GM19395 (cell line): Measurements from ENCODE around the gene PDCL2.
"Not testable (repeated sequence)": the region's sequence is repeated elsewhere in the genome, so short reads cannot be mapped to it uniquely, and the experiment has no call there.

Experiments used
- ATAC-seq: cut with Tn5 transposase; IDR thresholded peaks from one replicate; pipeline ENCODE4 v1.9.1; 2021; ENCODE audit warnings: mild to moderate bottlenecking, moderate library complexity; ENCODE audit not compliant: unreplicated experiment

Gene PDCL2

GRCh38 chr4:55598641-55599040 is 6.6 kb upstream of the PDCL2 start:
- ATAC-seq, result no peak

GRCh38 chr4:55588160-55588559 is 3.9 kb downstream of the PDCL2 start:
- ATAC-seq, result no peak

- not testable (repeated sequence) for ATAC-seq
Measured at GRCh38 chr4:55582773-55583172, 9.3 kb downstream of the PDCL2 start.

DNA sequence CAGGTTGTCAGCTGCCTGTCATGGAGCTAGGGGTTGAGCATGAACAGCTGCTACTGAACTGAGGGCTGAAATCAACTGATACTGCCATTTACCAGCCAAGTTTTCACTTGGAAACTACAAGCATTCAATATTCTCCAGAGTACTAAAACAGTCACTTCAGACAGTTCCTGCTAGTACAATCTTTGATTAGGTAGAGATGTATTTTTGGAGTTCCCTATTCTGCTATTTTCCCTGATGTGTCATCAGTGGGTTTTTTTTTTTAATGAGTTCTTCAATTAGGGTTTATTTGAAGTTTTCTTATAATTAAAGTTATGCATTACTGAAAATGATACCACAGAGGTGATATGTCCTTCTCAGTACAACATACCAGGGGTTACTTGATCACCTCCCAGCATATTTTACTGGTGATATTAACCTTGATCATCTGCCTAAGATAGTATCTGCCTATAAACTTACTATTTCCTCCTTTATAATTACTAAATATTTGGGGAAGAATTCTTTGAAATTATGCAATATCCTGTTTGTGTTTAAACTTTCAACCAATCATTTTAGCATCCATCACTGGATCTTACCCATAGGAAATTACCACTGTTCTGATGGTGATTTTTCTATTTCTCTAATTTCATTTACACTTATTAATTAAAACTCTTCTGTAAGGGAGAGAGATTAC is 13.6 kb downstream of the PDCL2 start:
- no peak for ATAC-seq

GRCh38 chr4:55575513-55575912 is 16.5 kb downstream of the PDCL2 start:
- no peak for ATAC-seq

GRCh38 chr4:55574252-55574651 is 17.8 kb downstream of the PDCL2 start:
- ATAC-seq, result no peak

DNA sequence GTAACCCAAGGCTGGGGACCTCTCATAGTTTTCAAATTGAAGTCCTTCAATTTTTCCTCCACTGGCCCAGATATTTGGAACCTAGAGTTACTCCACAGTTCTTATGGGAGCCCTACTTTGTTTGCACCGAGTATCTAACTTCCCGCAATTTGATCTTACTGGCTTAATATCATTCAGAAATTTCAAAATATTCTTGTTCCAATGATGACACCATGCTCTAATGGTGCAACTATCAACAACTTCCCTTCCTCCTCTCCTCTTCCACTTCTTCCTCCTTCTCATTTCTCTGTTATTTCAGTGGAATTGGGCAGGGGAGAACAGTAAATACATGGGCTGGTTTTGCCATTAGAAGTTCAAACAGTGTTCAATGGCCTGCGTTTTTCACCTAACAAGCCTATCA is 20.2 kb downstream of the PDCL2 start:
- no peak for ATAC-seq

- ATAC-seq, result no peak
Measured at GRCh38 chr4:55568905-55569504, 23.0 kb downstream of the PDCL2 start.

DNA sequence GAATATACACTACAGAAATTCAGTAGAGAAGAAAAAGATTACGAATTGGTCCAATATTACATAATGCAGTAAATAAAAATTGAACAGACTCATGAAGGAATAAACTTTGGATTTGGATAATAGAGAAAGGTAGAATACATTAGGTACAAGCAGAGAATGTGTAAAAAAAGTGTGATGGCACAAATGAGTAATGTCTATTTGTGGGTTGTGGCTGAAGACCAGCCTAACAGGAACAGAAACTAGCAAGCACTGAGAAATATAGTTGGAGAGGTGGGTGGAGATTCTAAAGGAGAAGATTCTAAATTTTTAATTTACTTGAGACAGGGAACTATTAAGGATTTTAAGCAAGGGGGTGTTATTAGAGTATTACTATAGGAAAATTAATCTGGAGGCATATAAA is 30.2 kb downstream of the PDCL2 start:
- peak; percentile 100 for ATAC-seq

- ATAC-seq, result no peak
Measured at GRCh38 chr4:55560096-55560495, 31.9 kb downstream of the PDCL2 start.

DNA sequence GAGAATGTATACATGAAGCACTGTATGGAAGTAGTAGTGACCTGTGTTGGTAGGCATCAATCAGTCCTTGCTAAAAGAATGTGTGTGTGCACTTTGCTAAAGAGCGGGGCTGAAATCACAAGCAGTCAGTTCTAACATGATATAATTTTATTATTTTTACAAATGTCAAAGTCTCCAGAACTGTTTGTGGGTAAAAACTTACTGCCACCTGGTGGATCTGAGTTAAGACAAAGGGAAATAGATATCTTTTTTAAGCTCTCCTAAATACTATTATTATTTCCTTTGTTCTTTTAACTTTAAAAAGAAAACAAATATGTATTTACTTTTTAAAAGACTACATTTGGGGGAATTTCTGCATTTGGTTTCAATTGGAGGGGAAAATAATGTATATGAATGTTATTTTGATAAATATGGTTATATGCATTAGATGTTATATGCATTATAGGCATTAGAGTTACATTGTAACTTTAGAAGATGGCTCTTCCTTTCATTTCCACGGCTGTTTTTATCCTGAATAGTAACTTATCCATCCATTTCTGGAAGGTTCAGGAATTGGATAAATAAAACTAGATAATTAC is 37.5 kb downstream of the PDCL2 start:
- ATAC-seq, result no peak

DNA sequence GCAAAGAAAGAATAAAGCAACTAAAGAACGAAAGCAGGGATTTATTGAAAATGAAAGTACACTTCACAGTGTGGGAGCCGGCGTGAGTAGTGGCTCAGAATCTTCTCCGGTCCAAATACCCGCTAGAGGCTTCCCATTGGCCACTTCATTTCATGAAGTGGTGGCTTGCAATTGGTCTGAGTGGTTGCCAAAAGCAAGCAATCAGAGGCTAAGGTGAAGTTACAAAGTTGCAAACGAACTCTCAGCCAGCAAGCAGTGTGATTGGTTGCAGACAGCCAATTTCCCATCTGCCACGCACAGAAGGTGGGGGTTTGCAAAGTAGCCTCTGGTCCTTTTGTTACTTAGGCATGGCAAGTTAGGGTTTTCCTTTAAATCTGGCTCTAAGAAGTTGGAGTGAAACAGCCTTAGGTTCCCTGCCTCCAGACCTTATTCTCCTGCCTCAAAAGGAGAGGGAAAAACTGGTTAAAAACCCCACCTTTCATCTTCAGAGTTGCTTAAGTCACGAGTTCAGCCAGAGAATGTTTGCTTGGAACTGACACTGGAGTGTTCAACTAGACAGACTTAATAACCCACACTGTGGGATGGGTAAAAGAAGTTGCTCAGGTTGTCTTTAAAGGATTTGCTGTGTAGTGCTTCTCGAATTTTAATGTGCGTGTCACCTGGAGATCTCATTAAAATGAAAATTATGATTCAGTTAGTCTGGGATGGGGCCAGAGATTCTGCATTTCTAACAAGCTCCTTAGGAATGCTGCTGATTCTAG is 38.4 kb downstream of the PDCL2 start:
- no peak for ATAC-seq

DNA sequence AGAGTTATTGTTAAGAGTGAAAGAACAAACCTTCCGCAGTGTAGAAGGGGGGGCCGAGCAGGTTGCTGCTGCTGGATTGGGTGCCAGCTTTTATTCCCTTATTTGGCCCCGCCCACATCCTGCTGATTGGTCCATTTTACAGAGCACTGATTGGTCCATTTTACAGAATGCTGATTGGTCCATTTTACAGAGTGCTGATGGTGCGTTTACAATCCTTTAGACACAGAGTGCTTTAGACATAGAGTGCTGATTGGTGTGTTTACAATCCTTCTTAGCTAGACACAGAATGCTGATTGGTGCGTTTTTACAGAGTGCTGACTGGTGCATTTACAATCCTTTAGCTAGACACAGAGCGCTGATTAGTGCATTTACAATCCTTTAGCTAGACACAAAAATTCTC is 40.1 kb downstream of the PDCL2 start:
- not testable (repeated sequence) for ATAC-seq

- ATAC-seq, result no peak
Measured at GRCh38 chr4:55549888-55550287, 42.2 kb downstream of the PDCL2 start.

DNA sequence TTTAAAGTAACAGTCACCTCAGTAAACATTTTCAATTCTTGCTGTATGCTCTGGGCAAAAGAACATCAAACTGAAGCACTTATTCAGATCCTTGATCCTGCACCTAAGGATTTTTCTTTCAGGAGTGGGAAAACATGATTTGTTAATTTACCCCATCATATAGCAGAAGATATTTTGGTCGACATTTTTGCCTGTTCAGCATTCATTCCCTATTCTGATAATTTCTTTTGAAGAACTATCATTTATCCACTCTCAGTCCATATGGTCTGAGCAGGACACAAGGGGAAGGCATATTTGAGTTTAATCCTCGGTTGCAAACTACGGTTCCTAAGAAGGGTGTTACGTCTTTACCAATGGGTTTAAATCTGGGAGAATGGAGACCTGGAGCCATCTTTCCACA is 44.1 kb downstream of the PDCL2 start:
- ATAC-seq, result no peak

DNA sequence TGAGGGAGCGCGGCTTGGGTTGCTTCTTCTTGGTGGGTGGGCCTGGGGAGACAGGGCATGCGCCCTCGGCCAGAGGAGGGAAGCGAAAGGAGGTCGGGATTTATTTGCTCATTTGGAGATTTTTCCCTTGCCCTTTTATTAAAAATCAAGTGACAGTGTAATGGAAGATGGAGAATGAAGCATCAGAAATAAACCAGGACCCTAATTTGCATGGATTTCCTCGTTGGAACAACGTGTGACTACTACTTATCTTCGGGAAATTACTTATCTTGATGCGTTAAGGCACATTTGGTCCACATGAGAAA is 44.6 kb downstream of the PDCL2 start:
- no peak for ATAC-seq

DNA sequence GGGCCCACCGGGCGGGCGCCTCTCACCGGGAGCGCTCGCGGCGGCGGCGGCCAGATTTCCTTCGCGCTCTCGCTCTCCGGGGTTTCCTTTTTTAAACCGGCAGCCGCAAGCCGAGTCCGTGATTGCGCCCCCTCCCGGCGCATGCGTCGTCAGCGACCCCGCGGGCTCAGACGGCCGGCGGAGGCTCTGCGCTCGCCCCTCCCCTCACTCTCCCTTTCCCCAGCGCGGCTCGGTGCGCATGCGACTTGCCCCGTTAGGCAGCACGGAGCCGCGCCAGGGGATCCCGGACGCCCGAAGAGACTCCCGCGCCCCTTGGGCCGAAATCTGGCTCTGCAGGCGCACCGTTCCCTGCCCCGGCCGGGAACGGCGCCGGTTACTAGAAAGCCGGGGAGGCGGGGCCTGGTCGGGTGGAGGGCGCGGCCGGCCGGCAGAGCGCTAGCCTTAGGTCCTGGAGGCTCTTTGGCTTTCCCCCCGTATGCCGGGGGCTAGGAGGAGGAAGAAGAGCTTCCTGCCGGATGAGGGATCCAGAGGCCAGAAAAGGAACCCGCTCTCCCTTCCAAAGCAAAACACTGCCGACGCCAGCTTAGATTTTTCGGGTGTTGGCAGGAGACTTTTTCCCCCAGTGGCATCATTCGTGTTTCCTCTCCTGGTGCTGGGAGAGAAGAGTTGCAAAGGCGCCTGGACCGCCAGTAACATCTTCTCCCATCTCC is 45.1 kb downstream of the PDCL2 start, which contains the start of gene CLOCK:
Gene CLOCK (minus strand): TSS at position 154 of the 710 bp plus-strand sequence. CDS start 64,124 bp downstream, outside the sequence.
- ATAC-seq, result peak; percentile 75

DNA sequence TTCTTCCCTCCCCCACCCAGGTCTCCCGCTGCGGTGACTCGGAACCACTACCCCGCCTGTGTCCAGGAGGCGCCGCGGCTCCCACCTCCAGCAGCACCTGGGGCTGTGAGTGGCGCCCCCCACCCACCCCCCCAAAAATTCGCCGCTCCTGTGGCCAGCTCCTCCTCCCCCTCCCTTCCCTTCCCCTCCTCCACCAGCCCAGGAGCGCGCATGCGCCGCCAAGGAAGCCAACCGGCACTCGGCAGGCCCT is 45.6 kb downstream of the PDCL2 start:
- peak; percentile 50 for ATAC-seq

DNA sequence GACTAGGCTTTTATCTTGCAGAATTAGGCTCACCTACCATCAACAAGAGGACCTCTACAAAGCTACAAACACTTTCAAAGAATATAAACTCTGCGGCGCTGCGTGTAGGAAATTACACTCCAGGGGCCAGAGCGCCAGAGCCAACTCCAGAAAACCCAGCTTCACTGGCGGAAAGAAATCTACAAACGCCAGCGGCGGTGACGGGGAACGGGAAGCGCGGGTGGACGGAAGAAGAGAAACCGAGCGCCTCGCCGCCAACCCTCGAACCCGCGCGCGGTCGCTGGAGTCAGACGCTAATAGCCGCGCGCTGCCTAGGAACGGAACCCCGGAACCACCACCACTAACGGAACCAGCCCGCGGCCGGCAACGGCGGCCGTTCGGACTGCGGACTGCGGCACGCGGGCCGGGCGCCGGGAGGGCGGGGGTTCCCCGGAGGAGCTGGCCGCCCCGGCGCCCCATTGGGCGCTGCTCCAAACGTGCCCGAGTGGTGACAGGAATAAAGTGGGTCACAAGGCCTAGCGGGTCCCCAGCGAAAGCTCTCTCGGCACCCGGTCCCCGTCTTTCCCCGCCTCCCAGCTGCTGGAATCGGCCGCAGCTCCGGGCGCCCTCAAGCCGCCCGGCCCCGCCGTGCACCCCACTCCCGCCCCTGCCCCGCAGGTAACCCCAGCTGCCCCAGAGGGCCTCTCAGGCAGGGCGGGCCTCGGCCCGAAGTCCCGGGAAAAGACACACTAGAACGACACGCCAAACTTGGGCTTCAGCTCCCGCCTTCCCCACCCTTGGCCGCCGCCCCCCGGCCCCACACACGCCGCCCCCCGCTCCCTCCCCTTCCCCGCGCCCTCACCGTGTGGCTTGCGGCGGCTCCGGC is 46.2 kb downstream of the PDCL2 start:
- peak; percentile 49 for ATAC-seq

- ATAC-seq, result no peak
Measured at GRCh38 chr4:55545151-55545550, 46.9 kb downstream of the PDCL2 start.

DNA sequence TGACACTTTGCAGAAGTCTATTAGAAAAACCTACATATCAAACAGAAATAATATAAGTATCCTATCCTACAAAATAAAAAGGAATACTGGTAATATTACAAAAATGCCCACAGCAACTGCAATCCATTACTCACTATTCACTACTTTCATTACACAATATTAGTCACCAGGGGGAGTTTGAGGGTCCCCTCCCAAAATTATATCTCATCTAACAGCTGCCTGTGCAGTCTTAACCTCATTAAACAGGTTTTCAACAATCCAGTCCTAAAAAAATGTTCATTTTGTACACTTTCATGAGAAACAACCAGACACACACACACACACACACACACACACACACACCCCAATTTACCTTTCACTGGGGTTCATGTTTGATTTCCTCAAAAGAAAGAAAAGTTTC is 48.2 kb downstream of the PDCL2 start:
- ATAC-seq, result no peak
